DMS153 treated with DMSO at 0.1 percent for 48 hours (cell line): ENCODE results near the gene CD86.
"Not testable (repeated sequence)": the region's sequence is repeated elsewhere in the genome, so short reads cannot be mapped to it uniquely, and the experiment has no call there.

Experiments used
- DNase-seq: peaks from one replicate; lab custom pipeline; 2025; ENCODE audit not compliant: unreplicated experiment; lab: John Stamatoyannopoulos, UW

The CD86 gene, protein sequence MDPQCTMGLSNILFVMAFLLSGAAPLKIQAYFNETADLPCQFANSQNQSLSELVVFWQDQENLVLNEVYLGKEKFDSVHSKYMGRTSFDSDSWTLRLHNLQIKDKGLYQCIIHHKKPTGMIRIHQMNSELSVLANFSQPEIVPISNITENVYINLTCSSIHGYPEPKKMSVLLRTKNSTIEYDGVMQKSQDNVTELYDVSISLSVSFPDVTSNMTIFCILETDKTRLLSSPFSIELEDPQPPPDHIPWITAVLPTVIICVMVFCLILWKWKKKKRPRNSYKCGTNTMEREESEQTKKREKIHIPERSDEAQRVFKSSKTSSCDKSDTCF

DNA sequence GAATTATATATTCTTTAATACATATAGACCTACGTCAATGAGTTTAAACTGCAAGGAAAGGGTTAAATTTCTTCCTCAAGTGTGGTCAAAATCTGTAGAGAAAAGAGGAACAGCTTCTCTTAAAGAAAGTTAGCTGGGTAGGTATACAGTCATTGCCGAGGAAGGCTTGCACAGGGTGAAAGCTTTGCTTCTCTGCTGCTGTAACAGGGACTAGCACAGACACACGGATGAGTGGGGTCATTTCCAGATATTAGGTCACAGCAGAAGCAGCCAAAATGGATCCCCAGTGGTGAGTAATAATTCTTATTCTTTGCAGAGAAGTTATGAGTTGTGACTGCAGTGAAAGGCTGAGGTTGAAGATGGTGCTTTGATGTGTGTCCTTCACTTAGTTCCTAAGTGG lies at the start of gene CD86:
CD86 (plus strand) TSS at position 148 of the 400 bp plus-strand sequence; CDS start at position 276, 128 bp downstream.
- DNase-seq = no peak

DNA sequence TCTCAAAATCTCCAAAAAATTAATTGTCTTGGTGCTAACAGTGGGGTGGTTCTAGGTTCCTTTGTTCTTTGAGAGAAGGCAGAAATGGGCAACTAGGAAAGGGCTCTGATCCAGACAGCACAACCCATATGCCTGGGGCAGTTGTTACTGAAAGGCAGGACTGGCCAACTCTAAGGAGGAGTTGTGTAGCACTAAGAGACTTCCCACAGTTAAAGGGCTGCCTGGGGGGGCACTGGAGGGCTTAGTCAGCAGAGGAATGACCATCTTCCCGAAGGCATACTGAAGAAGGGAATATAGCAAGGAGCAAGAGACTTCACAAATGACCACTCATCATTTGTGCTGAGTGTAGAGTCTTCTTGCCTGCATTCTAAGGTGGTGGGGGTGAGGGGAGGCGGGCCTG lies 48.9 kb upstream of the CD86 start:
- no peak for DNase-seq

DNA sequence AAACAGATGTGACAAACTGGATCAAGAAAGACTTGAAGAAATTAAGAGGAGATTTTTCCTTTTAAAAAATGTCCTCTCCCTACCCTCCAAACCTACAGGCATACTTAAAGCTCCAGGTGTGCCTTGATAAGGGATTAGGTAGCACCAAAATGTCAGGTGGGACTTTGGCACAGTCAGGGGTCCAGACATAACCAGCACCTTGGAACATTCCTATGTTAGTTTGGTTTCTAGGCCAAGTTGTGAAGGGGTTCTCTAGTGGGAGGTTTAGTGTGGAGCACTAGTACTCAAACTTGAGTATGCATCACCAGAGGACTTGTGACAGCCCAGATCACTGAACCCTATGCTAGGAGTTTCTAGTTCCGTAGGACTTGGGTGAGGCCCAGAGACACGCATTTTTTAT lies 47.0 kb upstream of the CD86 start:
- no peak for DNase-seq

DNA sequence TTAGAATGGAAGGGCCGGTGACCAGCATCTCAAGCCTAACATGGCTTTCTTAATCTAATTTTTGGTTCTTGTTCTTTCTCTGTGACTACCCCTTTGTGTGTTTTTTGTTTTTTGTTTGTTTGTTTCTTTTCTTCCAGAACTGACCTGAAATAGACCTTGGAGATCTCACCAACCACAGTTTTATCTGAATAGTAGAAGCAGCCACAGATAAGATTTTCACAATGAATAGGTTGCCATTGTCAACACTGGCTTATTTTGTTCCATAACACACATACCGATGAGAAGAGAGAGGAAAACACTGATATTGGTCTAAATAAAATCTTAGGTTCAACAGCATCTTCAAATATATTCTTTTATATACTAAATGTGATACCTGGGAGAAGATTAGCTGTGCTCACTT lies 44.7 kb upstream of the CD86 start:
- no peak for DNase-seq

DNA sequence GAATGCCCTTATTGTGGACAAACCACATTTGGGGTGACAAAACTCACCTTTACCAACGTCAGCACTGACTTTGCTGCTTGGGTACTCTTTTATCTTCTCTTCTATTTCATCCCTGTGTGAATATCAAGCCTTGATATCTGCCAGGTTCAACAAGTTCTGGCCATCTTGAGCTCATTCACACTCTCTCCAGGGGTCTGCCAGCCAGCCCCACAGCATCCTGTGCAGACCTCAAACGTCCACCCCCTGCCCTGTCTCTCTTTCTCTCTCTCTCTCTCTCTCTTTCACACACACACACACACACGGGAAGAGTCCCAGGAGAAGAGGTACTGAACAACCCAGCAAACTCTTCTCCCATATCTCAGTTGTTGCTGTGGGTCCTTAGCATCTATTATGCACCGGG lies 43.8 kb upstream of the CD86 start:
- DNase-seq = no peak

DNA sequence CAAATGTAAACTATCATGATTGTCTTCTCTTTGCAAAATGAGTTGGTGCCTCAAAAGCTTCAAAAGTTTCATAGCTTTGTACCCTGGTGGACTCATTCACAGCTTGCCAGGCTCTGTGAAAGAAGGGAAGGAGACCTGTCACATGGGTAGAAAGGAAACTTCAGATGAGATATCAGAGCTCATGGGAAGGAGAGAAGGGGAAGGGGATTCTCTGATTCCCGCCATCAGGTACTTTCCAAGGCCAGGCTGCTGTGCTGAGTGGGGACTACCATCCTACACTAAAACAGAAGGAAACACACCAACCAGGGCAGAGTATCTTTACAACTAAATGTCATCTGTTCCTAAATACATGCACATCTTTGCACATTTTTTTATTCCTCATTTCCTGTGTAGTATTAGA lies 42.3 kb upstream of the CD86 start:
- DNase-seq = no peak

DNA sequence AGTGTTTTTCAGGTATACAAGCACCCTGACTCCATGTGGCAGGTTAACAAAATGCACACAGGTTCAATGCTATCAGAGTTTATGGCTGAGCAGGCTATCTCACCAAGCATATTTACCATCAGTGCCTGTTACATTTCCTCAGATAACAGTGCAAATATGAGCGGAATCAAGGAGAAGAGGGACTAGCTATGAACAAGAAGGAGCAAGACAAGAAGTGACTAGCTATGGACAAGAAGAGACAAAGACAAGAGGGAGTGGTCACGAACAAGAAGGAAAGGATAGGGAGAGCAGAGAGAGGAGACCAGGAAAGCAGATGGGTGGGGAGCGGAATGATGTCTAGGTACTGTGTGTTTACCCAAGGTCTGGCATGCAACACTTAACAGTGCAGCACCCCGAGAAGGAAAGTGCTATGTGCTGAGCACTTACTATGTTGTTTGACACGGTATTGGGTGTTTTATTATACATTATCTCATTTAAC lies 41.7 kb upstream of the CD86 start:
- DNase-seq = no peak

DNA sequence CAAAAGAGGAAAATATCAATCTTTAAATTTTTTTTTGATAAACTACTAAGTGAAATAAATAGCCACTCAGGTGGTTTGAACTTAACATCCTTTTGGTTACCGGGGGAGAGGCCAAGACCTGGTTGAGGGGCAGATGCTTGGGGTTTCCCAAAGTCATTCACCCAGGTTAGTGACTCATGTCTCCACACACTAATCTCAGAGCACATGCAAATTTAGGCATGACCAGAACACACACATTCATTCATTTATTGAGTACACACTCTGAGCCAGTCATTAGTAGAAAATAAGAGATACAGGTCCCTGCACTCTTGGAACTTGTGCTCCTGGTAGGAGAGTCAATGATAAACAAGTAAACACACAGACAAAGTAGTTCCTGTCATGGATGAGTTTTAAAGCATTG lies 40.4 kb upstream of the CD86 start:
- no peak for DNase-seq

DNA sequence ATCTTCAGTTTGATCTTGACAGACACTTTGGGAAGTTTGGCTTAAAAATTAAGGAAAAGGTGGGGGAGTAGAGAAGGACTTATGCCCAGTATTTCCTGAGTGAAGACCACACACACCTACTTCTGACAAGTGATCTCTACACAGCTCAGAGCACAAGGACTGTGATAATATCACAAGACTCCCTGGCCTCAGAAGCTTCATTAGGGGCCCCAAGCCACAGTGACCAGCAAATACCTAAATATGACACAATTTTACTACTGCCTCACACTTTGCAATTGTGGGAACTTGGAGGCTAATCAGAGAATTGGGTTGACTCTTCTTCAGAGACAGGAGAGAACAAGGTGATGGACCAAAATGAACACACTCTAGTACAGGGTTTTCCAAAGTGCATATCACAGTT lies 35.7 kb upstream of the CD86 start:
- no peak for DNase-seq

DNA sequence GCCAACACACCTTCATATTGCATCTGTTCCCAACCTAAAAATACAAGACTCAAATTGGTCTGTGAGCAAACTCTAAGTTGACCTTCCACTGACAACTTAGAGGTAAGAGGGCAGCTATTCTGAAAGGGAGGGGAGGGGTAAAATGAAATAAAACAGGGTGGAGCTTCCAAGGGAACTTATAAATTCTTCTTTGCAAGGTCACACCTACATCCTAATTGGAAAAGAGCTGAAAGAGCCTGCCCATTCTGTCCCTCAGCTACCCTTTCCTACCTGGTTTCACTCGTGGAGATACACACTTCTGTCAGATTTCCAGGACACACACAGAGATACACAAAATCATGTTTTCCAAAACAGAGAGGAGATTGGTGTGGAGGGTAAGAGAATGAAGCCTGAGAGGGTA lies 34.1 kb upstream of the CD86 start:
- no peak for DNase-seq

DNA sequence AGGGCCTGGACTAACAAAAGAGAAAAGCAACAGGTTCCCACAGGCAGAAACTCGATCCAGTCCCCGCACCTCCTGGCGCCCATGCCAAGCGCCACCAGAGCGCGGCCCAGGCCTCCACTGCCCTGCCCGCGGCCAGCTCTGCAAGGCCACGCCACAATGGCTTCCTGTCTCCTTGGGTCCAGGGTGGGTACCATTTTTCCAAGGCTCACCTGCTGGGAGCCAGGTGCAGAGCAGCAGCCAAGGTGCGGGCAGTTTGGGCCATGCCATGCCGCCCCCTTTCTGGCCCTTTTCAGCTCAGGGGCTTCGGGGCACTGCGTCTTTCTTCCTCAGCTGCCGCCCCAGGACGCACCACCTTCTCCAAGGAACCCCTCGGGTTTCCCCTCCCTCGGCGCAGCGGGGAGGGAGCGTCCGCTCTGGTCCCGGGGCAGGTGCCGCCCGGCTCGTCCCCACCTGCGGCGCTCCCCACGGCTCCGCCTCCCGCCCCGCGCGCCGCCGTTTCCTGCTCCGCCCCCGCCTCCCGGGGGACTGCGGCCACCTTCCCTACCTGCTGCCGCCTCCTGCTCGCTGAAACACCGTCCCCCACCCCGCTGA lies 33.3 kb upstream of the CD86 start, which contains the start of gene ILDR1:
ILDR1 (minus strand) TSS at position 437 of the 591 bp plus-strand sequence; CDS start at position 267, 170 bp downstream.
- DNase-seq = peak; percentile 63

DNA sequence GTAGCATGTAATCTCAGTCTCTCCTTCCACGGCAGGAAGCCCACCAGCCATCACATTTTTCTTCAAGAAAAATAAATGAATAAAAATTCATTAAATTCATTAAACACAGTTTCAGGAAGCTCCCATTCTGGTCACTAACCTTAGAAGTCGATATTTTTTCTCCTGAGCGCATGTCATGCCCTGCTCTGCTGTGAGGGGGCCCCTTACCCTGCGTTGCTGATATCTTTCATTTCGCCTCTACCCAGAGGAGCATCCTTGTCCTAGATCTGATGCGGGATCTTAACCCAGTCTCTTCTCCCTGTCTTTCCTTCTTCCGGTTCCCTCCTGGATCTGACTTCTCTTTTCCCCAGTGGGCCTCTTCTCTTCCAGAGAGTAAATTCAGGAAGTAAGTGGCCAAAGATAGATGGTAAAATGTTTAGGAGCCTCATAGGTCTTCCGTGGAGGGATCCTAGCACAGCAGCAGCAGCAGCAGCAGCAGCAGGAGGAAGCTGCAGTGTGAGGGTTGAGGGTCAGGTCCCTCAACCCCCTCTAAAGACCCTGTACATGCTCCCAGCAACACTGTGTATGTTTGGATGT lies 31.7 kb upstream of the CD86 start:
- DNase-seq = no peak

DNA sequence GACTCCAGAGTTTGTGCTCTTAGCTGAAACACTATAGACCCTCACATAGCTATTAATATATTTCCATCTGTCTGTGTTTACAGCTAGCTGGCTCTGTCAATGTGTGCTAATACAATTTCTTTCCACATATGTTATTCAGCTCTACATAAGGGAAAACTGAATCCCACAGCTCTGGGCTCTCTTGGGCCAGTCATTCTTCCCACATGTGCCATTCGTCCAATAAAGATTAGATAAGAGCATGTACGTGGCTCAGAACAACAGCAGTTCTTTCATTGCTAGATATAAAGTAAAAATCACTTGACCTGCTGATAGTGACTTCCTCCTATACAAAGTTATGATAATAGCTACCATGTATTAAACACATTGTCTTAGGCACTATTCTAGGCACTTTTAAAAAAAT lies 30.4 kb upstream of the CD86 start:
- no peak for DNase-seq

DNA sequence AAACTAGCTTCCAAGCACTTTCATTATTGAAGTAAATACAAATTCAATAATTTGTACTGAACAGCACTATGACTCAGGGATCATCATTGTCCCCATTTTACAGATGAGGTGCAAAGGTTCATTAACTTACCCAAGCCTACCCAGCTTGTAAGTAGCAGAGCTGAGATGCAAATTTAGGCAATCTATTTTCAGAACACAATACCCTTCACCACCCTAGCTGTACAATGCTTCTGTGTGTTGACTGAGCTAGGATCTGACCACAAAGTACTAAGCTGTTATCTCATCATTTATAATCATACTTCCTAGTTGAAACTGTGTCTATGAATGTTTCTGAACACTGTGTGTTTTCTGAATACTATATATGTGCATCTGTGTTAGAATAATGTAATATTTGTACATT lies 29.9 kb upstream of the CD86 start:
- DNase-seq = no peak

DNA sequence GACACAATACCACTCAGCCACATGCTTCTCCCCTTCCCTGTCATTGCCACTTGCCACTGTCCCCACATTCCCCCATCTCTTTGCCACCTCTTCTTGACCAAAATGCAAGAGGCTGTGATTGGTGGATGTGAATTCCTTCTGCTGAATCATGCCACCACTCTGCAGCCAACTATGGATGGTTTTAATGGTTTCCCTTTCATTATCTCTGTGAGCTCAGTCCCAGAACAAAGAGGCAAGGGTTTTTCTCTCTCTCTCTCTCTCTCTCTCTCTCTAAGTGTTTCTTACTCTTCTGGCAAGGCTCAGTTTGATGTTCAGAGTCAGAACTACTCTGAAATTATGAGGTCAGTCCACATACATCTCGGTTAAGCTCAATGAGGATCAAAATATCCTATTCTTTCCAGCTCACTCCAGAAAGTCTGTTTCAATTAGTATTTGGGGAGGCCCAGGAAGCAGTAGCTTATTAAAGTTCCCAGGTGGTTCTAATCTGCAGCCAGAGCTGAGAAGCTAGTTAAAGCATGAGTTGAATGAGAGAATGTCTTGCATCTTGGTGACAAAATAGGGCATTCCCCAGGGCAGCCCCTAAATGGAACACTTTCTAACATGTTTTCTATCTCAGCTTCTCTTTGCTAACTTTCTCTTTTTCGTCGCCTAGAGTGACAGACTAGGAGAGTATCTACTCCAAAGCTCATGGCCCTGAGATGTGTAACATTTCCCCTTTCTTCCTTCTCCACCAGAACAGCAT lies 24.6 kb upstream of the CD86 start:
- DNase-seq = no peak

DNA sequence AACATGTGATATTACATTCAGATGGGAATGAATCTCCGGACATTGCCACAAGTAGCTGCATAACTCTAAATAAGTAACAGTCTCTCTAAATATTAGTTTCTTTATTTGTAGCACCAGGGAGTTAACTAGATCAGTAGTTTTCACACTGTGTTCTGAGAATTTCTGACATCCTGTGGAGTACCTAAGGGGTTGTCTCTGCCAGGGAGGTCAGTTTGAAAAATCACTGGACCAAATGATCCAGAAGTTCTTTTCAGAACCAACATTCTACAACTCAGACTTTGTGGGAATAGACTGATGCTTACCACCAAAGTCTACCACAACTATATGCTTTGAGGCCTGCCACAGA lies 24.1 kb upstream of the CD86 start:
- DNase-seq = no peak

DNA sequence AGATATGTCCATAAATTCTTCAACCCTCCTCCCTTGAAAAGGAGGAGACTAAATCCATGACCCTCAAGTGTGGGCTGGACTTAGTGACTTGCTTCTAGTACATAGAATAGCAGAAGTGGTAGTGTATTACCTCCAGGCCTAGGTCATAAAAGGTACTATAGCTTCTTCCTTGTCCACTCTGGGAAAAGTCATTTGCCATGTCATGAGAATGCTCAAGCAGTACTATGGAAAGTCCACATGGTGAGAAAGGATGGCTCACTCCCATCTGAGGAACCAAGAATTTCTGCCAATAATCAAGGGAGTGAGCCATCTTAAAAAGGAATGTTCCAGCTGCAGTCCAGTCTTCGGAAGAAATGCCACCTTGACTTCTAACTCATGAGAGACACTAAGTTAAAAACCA lies 22.6 kb upstream of the CD86 start:
- DNase-seq = no peak

DNA sequence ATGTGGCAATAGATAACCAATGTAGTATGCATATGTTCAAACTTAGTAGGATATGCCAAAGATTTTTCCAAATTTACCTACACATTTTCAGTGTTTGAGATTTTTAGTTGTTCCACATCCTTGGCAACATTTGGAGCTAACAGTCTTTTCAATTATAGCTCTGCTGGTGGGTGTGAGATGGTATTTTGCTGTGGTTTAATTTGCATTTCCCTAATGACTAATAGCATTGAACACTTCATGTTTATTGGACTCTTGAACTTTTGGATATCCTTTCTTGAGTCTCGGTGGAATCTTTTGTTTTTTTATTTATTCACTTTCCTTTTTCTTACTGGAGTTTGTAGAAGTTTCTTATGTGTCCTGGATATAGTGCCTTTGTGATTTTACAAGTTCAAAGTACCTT lies 22.1 kb upstream of the CD86 start:
- DNase-seq = no peak

DNA sequence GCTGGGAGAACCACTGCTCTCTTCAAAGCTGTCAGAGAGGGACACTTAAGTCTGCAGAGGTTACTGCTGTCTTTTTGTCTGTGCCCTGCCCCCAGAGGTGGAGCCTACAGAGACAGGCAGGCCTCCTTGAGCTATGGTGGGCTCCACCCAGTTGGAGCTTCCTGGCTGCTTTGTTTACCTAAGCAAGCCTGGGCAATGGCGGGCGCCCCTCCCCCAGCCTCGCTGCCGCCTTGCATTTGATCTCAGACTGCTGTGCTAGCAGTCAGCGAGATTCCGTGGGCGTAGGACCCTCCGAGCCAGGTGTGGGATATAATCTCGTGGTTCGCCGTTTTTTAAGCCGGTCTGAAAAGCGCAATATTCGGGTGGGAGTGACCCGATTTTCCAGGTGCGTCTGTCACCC lies 7.9 kb upstream of the CD86 start:
- not testable (repeated sequence) for DNase-seq

DNA sequence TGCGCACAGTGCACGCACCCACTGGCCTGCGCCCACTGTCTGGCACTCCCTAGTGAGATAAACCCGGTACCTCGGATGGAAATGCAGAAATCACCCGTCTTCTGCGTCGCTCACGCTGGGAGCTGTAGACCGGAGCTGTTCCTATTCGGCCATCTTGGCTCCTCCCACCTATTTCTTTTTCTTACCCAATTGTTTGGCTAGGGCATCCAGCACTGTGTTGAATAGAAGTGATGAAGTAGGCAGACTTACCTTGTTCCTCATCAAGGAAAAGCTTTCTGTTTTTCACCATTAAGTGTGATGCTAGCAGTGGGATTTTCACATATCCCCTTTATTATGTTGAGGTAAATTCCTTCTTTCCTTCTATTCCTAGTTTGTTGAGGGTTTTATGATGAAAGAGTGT lies 7.4 kb upstream of the CD86 start:
- not testable (repeated sequence) for DNase-seq

DNA sequence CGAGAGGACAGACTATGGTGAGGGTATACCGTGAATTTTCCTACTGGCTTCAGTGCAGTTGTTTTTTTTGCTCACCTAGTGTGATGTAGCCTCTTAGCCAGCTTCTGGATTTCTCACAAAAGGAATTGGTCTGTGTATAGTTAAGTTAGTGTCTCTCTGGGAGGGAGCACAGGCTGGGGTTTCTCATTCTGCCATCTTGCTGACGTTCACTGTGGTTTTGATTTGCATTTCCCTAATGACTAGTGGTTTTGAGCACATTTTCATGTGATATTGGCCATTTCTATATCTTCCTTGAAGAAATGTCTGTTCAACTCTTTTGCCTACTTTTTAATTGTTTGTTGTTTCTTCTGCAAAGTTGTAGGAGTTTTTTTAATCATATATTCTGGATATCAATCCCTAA lies 2.2 kb upstream of the CD86 start:
- no peak for DNase-seq

DNA sequence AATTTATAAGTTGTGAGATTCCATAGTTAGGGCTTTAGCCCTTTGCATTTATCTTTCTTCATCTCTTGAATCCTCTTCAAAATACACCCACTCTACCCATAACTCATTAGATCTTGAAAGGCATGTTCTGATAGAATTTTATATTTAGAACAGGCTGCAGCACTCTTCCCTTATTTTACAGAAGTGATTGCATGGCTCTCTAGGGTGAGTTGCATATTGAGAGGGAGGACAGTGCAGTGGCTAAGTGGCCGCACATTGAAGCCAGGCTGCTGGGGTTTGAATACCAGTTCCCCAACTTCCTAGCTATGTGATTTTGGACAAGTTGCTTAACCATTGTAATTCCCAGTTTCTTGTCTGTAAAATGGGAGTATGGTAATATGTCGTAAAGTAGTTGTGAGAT lies 2.5 kb downstream of the CD86 start:
- no peak for DNase-seq
